ENCODE measurements around the gene PPP1R36. TPM values are rescaled to one million over a fixed set of nuclear protein-coding genes. Genes with fewer than 3 reads are reported as not detected.

The PPP1R36 gene
- total RNA-seq, 1 donor from 2014 or later, result 0.33 TPM

Other genes starting within 250 kb of the PPP1R36 start
- 246 and 249 TPM in 2 replicates for gene MTHFD1, start 161.6 kb upstream of the PPP1R36 start, total RNA-seq
- 0.90 and 0.98 TPM in 2 replicates for gene AKAP5, start 84.5 kb upstream of the PPP1R36 start, total RNA-seq
- 21.8 and 22.2 TPM in 2 replicates for gene ZBTB25, start 46.1 kb upstream of the PPP1R36 start, total RNA-seq
- gene ZBTB1, start 45.2 kb upstream of the PPP1R36 start, total RNA-seq, result 45.4 and 46.5 TPM in 2 replicates
- 8.1 TPM in 2 replicates for gene HSPA2, start 9.2 kb upstream of the PPP1R36 start, total RNA-seq
- gene PLEKHG3, start 154.5 kb downstream of the PPP1R36 start, total RNA-seq, result 3.0 and 3.1 TPM in 2 replicates